HG02970 (cell line): Measurements from ENCODE around the gene CYFIP2.
A peak's percentile ranks its signal among the peaks of the same experiment; 100 is the strongest.

Experiments
- ATAC-seq: cut with Tn5 transposase; IDR thresholded peaks from one replicate; pipeline ENCODE4 v1.9.1; 2021; ENCODE audit warnings: mild to moderate bottlenecking, moderate library complexity, moderate number of reproducible peaks; ENCODE audit not compliant: unreplicated experiment, low FRiP score

The CYFIP2 gene

DNA sequence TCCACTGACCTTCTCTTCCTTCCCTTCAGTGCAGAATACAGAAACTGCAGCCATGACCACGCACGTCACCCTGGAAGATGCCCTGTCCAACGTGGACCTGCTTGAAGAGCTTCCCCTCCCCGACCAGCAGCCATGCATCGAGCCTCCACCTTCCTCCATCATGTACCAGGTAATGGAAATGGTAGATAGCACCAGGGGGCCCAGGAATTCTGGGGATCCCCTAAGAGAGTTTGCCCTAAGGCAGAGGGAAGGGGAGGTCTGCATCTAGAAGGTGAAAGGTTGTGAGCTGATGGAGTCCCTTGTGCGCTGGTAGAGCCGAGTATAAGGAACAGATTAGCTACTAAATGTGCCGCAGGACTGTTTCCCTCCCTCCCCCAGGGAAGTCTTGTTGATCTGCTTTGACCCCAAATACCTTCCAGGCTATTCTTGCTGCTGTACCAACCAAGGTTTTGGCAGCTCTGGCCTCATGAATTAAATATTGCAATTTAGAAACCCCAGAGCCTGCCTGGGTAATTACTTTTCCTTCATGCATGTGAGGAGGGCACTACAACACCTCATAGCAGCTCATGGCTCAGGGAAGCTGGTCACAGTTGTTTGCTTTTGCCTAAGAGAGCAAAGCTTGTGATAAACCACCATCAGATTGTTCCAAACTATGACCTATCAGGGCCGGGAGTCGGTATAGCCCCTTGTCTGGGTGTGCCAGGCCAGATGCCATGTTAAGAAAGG, 19.6 kb downstream of the CYFIP2 start:
- ATAC-seq: no peak

DNA sequence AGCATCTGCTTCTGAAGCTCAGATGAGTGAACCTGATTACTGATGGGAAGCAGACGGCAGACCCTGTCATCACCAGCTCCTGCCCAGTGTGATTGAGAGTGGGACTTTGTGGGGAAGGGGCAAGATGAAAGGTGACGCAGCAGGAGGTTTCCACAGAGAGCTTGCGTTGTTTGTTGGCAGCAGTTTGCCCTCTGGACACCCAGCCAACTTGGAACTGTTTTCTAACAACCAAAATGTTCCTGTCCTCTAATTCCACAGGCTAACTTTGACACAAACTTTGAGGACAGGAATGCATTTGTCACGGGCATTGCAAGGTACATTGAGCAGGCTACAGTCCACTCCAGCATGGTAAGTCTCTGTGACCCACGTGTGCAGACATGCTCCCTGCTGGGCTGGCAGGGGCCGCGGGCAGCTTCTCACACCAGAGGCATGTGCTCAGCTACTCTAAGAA, 20.9 kb downstream of the CYFIP2 start:
- ATAC-seq: no peak

DNA sequence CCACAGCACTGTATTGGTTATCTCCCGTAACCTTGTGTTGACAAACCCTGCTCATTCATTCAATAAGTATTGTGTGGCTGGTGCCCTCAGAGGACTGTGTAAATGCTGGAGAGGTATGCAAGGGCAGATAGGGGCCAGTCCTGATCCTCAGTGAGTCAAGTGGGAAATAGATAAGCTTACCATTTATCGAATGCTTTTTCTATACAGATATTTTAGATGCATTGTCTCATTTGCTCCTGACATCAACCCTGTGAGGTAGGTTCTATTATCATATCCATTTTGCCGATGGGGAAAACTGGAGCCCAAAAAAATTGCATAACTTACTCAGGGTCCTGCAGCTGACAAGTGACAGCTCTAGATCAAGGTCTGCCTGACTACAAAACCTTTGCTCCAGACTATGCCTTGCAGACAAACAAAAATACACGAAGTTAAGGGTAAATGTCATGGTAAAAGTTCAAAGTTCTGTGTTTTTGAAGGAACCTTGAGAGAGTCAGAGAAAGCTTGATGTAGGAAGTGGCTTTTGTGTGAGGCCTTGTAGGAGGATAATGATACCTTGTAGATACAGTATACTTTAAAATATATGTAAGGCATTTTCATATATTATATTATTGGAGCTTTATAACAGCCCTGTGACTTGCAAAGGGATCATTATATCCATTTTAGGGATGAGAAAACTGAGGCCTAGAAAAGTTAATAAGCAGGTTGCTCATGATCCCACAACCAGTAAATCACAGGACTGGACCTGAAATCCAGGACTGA, 22.7 kb downstream of the CYFIP2 start:
- no peak for ATAC-seq

DNA sequence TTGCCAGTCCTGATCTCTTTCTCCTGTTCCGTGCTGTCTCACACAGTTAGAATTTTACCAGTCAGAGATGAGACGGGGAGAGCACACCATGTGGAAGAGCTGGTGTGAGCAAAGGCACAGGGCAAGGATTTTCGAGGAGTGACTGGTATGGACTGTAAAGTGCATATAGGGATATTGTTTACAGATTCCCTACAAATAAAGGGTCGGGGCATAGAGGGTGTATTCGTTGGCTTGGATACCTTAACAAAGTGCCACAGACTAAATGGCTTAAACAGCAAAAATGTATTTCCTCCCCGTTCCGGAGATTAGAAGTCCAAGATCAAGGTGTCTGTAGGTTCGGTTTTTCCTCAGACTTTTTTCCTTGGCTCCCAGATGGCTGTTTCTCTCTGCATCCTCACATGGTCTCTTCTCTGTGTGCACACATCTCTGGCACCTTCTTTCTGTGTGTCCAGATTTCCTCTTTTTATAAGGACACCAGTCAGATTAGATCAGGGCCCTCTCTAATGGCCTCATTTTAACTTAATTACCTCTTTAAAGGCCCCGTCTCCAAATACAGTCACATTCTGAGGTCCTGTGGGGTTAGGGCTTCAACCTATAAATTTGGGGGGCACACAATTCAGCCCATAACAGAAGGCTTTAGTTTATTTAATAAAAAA, 23.4 kb downstream of the CYFIP2 start:
- no peak for ATAC-seq

DNA sequence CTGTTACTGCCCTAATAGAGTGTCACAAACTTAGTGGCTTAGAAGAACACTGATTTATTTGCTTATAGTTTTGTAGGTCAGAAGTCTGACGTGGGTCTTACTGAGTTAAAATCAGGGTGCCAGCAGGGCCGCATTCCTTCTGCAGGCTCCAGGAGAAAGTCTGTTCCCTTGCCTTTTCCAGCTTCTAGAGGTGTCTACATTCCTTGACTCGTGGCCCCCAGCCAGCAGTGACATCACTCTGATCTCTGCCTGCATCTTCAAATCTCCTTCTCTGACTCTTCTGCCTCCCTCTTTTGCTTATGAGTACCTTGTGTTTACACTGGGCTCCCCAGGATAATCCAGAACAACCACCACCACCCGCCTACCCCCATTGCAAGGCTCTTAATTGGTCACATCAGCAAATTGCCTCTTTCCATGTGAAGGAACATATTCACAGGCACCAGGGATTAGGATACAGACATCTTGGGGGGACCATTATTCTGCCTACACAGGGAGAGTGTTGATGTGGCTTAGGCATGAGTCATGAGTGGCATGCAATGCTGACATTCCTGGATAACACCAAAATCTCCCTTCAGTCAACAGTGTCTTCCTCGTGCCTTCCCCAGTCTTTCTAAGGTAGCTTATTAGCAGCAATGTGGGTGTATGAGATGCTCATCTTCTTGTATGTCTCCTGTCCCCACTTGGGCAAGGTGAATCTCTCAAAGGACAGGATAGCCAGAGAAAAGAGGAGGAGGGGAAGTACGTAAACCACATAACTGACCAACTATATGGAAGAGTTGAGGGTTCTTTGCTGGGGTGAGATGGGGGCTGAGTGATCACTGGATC, 24.4 kb downstream of the CYFIP2 start:
- ATAC-seq: no peak

DNA sequence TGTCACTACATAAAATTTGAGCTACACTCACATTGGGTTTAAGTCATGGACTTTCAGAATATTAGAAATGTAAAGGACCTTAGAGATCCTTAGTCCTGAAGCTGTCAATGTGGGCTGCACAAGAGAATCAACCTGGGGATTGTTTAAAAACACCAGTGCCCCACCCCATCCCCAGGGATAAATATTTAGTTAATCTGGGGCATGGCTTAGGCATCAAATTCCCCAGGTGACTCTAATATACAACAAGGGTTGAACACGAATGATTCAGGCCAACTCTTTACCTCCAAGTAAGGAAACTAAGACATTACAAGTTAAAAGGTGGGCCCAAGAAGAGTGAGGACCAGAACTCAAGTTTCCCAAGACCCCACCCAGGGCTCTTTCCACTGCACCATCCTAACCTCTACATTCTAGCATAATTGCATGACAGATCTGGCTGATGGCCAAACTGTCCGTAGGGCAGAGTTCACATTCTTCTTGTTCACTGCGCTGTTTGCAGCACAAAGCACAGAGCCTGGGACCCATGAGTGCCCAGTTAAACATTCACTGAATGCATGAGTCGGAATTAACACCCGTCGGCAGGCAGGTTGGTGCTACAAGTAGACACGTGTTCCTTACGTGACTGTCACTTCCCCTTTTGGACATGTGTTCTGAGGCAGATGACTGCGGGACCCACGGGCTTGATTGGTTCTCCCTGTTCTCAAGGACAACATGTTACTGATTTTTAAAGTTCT, 25.2 kb downstream of the CYFIP2 start:
- peak; percentile 64 for ATAC-seq

DNA sequence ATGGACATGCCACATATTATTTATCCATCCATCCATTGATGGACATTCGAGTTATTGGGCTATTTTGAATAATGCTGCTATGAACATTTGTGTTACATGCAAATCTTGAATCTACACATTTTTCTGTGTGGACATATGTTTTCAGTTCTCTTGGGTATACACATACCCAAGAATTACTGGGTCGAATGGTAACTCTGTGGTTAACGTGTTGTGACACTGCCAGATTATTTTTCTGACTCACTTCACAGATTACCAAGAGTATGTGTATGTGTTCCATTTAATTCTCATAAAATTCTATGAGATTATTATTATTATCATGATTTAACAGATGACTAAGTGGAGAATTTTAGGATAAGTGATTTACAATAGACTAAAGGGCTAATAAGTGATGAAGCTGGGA, 26.7 kb downstream of the CYFIP2 start:
- ATAC-seq: no peak

DNA sequence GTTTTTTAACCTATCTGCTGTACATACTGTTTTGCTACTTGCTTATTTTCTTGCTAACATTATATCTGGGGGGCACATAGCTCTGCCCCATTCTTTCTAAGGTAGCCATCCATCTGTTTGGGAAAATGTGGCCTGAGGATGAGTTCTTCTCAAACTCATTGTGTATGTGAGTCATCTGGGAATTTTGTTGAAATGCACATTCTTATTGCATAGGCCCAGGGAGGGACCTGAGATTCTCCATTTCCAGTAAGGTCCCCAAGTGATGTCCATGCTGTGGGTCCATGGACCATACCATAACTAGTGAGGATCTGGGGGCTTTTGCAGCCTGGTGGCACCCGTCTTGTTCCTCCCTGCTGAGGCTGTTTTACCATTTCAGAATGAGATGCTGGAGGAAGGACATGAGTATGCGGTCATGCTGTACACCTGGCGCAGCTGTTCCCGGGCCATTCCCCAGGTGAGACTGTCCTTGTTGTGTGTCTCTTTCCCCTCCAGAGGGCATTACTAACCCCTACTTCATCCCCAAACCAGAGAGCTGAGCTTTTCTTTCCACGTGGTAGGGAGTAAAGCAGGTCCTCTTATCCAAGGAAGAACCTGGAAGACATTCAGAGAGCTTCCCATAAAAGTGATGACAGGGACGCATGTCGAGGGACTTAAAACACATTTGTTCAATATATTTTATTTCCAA, 28.6 kb downstream of the CYFIP2 start:
- ATAC-seq: no peak

DNA sequence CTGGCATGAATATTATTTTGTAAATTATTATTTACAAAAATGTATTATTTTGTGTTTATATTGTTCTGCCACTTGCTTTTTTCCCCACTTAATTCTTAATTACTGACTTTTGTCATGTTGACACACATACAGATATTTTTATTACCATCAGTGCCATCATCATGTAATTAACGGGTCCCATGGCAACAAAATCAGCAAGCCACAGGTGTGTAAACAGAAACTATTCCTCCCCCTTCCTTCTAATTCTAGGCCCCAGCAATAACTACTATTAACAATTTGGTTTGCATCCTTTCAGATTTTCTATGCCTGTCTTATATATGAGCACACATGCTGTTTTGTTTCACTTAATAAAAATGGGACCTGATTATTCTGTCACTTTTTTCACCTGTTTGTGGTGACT, 29.3 kb downstream of the CYFIP2 start:
- no peak for ATAC-seq

DNA sequence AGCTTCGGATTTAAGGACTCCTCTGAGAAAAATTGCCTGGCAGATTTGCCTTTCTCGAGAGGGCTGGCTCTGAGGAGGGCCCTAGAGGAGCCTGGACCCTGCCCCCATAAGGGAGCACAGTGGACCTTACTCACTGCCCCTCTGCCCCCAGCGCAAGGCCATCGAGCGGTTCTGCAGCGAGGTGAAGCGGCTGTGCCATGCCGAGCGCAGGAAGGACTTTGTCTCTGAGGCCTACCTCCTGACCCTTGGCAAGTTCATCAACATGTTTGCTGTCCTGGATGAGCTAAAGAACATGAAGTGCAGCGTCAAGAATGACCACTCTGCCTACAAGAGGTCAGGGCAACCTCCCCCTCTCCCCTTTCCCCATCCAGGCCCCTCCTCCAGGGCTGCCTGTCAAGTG, 34.6 kb downstream of the CYFIP2 start:
- ATAC-seq: no peak

DNA sequence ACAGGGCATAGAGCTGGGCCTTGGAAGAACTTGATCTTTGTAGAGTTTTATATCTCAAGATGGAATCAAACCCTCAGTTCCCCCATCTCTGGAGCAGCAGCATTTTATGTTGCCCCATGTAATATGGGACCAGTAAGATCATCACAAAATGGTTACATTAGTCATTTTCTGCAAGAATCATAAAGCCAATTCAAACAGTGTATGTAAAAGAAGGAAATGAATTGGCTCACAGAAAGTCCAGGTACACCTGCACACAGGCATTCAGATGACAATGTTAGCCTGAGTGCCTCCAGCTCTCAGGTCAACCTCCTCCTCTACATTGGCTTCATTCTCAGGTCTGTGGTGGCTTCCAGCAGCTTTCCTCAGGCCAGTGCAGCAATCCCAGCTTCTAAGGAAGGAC, 35.1 kb downstream of the CYFIP2 start:
- ATAC-seq: no peak

DNA sequence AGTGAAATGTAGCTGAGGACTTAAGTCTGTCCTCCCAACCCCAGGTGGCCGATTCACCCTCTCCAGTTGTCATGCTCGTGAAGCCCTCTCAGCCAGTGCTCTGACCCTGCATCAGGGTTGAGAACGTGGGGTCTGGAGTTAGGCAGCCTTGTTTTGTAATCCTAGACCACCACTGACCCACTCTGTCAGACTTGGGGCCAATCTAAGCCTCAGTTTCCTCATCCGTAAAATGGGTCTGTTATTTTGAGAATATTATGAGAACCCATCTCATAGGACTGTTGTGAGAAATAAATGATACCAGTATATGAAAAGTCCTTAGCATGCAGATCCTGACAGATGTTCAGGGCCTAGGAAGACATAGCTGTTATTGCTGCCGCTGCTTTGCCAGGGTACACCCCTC, 37.1 kb downstream of the CYFIP2 start:
- no peak for ATAC-seq

DNA sequence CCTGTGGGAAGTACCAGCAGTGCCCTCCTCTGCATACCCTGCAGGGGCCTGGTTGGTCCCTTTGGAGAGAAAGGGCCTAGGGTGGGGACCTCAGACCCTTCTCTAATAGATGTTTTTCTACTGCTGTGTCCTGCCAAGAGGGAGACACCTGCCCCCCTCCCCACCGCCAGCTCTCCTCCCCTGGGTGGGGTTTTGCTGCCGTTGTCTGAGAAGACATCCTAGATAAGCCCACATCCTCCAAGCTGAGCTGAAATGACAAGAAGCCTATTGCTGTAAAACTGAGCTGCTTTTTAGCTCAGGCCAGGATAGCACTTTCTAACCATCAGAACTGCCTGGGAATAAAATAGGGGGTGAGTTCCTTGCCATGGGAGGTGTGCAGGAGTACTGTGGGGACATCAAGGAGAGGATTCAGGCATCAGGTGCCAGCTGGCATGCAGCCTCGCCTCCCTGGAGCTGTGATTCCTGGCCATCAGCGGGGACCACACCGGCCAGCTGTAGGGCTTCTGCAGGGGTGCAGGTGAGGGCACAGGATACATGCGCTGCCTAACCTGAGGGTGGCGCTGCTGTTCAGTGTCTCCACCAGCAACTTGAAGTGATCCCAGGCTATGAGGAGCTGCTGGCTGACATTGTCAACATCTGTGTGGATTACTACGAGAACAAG, 37.9 kb downstream of the CYFIP2 start:
- ATAC-seq: no peak

DNA sequence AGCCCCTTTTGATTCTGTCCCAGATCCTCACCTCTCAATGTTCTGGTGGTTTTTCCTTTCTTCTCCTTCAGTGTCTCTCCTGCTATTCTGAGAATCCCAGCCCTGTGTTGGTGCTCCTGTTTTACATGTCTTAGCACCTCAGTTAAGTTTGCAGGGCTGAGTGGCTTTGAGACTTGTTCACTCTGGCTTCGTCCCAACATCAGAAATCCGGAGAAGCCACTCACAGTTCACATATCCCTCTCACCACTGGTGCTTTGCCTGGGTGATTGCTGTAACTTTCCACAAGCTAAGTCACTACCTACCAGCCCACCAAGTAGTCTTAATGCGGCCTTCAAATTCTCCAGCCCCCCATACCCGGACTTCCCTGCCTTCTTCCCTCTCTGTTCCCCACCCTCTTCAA, 40.2 kb downstream of the CYFIP2 start:
- no peak for ATAC-seq

DNA sequence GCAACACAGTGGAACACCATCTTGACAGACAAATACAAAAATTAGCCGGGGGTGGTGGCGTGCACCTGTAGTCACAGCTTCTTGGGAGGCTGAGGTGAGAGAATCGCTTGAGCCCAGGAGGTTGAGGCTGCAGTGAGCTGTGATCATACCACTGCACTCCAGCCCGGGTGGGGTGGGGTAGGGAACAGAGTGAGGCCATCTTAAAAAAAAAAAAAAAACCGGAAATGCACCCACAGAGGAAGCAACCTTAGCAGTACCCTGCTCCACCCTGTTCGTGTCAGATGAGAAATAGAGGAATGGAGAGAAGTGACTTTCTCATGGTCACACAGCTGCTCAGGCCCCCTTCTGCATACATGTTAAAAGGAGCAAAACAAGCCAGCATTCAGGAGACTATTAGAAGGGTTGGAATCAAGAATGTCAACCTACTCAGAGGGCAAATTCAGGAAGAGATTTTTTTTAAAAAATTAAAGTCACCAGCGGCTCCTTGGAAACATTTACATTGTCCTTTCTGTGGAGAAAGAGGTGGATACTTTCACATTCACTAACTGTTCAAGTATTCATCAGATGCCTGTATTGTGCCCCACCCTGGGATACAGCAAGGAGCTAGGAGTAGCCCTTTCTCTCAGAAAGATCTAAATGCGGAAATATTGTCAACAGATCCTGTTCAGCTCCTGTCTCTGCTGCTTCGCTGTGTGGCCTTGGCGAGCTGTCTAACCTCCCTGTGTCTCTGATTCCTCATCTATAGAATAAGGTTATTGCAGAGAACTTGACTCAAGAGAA, 41.0 kb downstream of the CYFIP2 start:
- no peak for ATAC-seq

DNA sequence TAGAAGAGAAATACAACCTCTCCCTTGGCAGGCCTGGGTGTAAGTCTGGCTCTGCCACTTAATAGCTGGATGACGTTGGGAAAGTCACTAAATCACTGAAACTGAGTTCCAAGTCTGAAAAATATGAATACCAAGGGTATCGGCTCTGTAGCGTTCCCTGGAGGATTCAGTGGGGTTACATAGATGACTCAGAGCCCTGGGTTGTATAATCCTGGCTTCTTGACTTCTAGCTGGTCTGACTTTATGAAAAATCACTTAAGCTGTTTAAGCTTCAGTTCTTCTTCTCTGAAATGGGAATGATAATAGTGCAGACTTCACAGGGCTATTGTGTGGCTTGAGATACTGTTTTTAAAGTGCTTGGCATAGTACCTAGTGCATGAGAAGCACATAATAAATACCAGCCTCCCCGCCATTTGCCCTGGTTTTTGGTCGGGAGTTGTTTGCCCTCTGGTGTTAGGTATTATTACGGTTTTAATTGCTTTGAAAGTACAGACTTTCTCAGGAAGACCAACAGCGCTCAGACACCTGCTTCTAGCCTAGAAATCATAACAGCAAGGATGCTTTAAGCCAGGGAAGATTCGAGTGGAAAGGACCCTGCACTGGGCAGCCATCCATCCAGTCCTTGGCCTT, 43.0 kb downstream of the CYFIP2 start:
- no peak for ATAC-seq

DNA sequence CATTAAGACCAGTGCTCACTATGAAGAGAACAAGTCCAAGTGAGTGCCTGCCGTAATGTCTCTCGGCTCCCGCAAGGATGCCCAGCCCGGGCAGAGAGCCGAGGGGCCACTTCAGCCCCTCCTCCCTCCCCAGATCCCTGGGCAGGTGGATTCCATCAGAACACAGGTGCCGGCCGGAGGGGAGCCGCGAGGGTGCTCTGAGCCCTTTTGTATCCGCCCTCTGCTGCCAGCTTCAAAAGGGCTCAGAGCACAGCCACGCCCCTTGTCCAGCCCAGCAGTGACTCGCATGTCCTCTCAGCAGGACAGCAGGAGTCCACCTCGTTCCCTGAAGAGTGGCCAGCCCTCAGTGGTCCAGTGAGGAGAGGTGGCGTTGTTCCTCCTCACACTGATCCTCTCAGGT, 43.9 kb downstream of the CYFIP2 start:
- ATAC-seq: no peak

DNA sequence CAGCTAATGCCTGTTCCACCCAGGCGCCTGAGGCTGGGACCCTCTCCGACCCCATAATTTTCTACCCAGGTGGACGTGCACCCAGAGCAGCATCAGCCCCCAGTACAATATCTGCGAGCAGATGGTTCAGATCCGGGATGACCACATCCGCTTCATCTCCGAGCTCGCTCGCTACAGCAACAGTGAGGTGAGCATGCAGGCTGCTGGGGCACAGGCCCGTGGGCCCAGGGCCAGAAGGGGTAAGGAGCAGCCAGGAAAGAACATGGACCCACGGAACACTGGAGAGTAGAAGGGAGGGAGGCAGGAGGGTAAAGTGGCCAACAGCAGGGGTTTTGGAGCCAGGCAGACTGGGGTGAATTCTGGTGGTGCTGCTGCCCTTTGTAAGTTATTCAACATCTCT, 45.7 kb downstream of the CYFIP2 start:
- ATAC-seq: no peak
